Measurements from ENCODE around the gene ATP5MK.
"Not testable (repeated sequence)": the region's sequence is repeated elsewhere in the genome, so short reads cannot be mapped to it uniquely, and the experiment has no call there.

The ATP5MK gene

DNA sequence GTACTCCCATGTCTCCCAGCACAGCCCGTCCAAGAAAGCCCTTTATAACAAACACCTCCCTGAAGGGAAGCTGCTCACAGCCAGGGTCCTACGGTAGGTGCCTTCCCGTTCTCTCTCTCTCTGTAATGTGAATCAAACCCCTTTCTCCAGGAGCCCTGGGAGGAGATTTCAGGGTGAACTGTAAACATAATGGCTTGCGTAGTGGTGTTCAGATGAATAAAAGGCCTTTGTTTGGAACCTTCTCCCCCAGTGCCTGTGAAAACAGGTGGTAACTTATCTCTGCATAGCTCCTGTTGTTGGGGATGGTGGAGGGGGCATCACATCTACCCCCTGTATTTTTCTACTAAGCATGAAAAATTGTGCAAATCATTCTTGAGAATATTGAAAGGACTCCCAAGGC, 43.5 kb upstream of the ATP5MK start:
- Histone ChIP-seq H3K4me2 (no peak overlapping the region), H3K4me1 (peaks cover 11 to 47% (median 17%) of the 10 kb centered on the region in 10 experiments; a peak in 18 of 20 replicates), H3K9me3 (replicated peaks in 1 of 11) (no peaks in the 10 kb centered on the region), H3K36me3 (peaks cover 96 to 100% (median 98%) of the 10 kb centered on the region in 11 experiments), H3K9ac (peak overlapping the region in 2 of 11 experiments; percentile 24 to 37; a peak in 1 of 22 replicates), H4K20me1 (peaks cover 0 to 78% (median 43%) of the 10 kb centered on the region in 11 experiments; a peak in 17 of 22 replicates), H3K27me3 (no peaks in the 10 kb centered on the region), H3K27ac (no peak overlapping the region), H3K4me3 (no peak overlapping the region)
- TF ChIP-seq Cebpa-rat (IDR thresholded peaks at IDR 0.05) = no peak

DNA sequence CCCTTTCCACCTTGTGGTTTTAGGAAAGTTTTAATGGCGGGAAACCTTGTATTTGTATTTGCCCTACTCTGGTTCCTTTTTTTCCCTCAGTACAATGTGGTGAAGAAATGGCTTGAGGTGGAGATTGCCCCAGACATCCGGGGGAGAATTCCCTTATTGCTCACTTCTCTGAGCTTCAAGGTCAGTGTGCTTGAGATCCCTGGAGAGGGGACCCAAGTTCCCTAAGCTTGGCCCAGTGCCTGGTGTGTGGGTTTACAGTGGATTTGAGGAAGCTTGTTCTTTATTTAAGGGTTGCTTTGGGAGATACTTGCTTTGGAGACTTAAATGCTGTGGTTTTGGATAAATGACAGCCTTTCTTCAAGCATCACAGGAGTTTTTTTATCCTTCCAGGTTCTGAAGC, 37.6 kb upstream of the ATP5MK start:
- Histone ChIP-seq H3K4me2 (peak overlapping the region in 1 of 11 experiments; percentile 17; a peak in 1 of 22 replicates), H3K27me3 (no peaks in the 10 kb centered on the region), H3K9me3 (replicated peaks in 1 of 11) (no peaks in the 10 kb centered on the region), H3K9ac (no peak overlapping the region), H3K36me3 (peaks cover 75 to 100% (median 94%) of the 10 kb centered on the region in 11 experiments), H3K4me1 (peaks cover 25 to 49% (median 36%) of the 10 kb centered on the region in 10 experiments), H3K4me3 (no peak overlapping the region), H4K20me1 (peaks cover 0 to 55% (median 14%) of the 10 kb centered on the region in 11 experiments; a peak in 9 of 22 replicates), H3K27ac (no peak overlapping the region)
- no peak for TF ChIP-seq Cebpa-rat (IDR thresholded peaks at IDR 0.05)

DNA sequence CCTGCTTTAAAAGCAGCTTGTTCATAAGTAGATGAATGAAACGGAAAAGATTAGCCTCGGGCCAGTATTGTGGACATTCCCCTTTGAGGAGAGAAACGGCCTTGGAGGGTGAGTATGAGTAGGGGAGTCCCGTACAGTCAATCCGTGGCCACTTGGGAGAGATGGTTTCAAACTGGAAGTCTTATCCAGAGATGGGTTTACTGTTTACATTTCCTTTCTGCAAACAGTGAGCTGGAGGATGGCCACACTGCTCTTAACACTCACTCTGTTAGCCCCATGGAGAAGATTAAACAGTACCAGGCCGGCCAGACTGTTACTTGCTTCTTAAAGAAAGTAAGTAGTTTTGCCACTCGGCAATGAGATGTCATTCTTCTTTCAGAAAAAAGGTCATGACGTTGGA, 35.6 kb upstream of the ATP5MK start:
- H3K27ac ChIP-seq = no peak overlapping the region
- TF ChIP-seq Cebpa-rat (IDR thresholded peaks at IDR 0.05) = no peak
- peaks cover 70 to 100% (median 92%) of the 10 kb centered on the region in 11 experiments for H3K36me3 ChIP-seq

DNA sequence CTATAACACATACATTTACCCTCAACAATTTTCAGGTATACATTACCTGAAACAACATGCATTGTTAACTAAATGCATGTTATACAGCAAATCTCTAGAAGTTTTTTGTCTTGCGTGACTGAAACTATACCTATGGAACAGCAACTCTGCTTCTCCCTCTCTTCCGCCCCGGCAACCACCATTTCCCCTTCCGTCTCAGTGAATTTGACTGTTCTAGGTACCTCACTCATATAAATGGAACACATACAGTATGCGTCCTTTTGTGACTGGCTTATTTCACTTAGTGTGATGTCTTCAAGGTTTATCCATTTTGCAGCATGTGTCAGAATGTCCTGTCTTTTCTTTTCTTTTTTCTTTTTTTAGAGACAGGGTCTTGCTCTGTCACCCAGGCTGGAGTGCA, 33.4 kb upstream of the ATP5MK start:
- H3K27me3 ChIP-seq = no peaks in the 10 kb centered on the region
- peak overlapping the region in 5 of 11 experiments; percentile 5 to 54 (median 15); a peak in 4 of 22 replicates for H3K9ac ChIP-seq
- peak overlapping the region in 3 of 10 experiments; percentile 2 to 17 (median 10); a peak in 2 of 20 replicates for H3K4me3 ChIP-seq
- peaks cover 70 to 100% (median 94%) of the 10 kb centered on the region in 11 experiments for H3K36me3 ChIP-seq
- H3K4me1 ChIP-seq = peaks cover 34 to 43% (median 37%) of the 10 kb centered on the region in 10 experiments
- H3K9me3 ChIP-seq (replicated peaks in 1 of 11) = no peaks in the 10 kb centered on the region
- peak overlapping the region in 7 of 11 experiments; percentile 40 to 71 (median 60); a peak in 13 of 22 replicates for H3K27ac ChIP-seq
- TF ChIP-seq Cebpa-rat (IDR thresholded peaks at IDR 0.05) = no peak
- H4K20me1 ChIP-seq = peaks cover 0 to 56% (median 8%) of the 10 kb centered on the region in 11 experiments; a peak in 9 of 22 replicates
- H3K4me2 ChIP-seq = peak overlapping the region; percentile 26 to 84 (median 72); a peak in 21 of 22 replicates

More for the DNA sequence above, 35.6 kb upstream of the ATP5MK start:
- Histone ChIP-seq H3K4me2 (no peak overlapping the region), H3K9me3 (replicated peaks in 1 of 11) (no peaks in the 10 kb centered on the region), H3K27me3 (no peaks in the 10 kb centered on the region), H4K20me1 (peaks cover 0 to 53% (median 8%) of the 10 kb centered on the region in 11 experiments; a peak in 8 of 22 replicates), H3K9ac (no peak overlapping the region), H3K4me1 (peaks cover 35 to 62% (median 49%) of the 10 kb centered on the region in 10 experiments), H3K4me3 (no peak overlapping the region)

DNA sequence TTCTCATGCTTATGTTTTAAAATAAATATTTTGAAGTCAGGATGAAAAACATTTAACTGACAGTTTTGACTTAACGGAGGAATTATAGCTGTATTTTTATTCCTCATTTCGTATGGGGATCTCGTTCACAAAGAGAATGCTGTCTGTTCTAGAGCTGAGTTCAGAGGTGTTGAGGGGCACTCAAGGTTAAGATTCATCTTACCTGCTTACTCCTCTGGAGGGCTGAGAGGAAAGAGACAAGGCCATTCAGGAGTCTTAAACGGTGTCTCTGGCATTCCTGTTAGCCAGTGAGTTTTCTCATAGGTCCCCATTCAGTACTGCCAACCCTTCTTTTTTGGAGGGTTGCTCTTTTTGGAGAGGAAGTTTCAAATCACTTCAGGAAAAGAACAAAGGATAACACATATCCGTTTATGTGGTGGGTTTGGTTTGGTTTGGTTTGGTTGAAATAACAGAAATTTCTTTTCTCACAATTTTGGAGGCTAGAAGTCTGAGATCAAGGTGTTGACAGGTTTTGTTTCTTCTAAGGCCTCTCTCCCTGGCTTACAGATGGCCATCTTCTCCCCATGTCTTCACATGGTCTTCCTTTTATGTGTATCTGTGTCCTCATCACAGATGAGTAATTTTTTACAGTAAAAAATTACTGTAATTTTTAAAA, 32.8 kb upstream of the ATP5MK start:
- Histone ChIP-seq H3K27me3 (no peaks in the 10 kb centered on the region), H3K4me1 (peaks cover 29 to 38% (median 37%) of the 10 kb centered on the region in 10 experiments), H3K4me2 (peak overlapping the region; percentile 26 to 84 (median 72)), H3K9me3 (replicated peaks in 1 of 11) (no peaks in the 10 kb centered on the region), H3K27ac (peak overlapping the region in 9 of 11 experiments; percentile 6 to 71 (median 59); a peak in 16 of 22 replicates), H3K4me3 (peak overlapping the region in 3 of 10 experiments; percentile 2 to 17 (median 10); a peak in 3 of 20 replicates), H4K20me1 (peaks cover 0 to 56% (median 10%) of the 10 kb centered on the region in 11 experiments; a peak in 9 of 22 replicates), H3K36me3 (peaks cover 70 to 100% (median 94%) of the 10 kb centered on the region in 11 experiments), H3K9ac (peak overlapping the region in 6 of 11 experiments; percentile 5 to 54 (median 13); a peak in 10 of 22 replicates)
- TF ChIP-seq Cebpa-rat (IDR thresholded peaks at IDR 0.05) = no peak

DNA sequence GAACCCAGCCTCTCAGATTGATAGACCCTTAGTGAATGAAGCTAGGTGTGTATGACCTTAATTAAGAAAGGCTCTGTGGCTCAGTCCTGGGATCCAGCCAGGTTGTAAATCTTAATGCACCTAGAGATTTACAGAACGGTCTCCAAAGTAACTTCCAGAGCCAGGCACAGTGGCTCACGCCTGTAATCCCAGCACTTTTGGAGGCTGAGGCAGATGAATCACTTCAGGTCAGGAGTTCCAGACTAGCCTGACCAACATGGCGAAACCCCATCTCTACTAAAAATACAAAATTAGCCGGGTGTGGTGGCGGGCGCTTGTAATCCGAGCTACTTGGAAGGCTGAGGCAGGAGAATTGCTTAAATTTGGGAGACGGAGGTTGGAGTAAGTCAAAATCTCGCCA, 31.6 kb upstream of the ATP5MK start:
- H3K27me3 ChIP-seq = no peaks in the 10 kb centered on the region
- H3K9me3 ChIP-seq (replicated peaks in 1 of 11) = no peaks in the 10 kb centered on the region
- peaks cover 23 to 38% (median 30%) of the 10 kb centered on the region in 10 experiments for H3K4me1 ChIP-seq
- peaks cover 0 to 58% (median 10%) of the 10 kb centered on the region in 11 experiments; a peak in 10 of 22 replicates for H4K20me1 ChIP-seq
- peak overlapping the region in 6 of 11 experiments; percentile 32 to 82 (median 66); a peak in 8 of 22 replicates for H3K4me2 ChIP-seq
- no peak for TF ChIP-seq Cebpa-rat (IDR thresholded peaks at IDR 0.05)
- H3K9ac ChIP-seq = no peak overlapping the region
- no peak overlapping the region for H3K4me3 ChIP-seq
- H3K27ac ChIP-seq = no peak overlapping the region; a peak in 1 of 22 replicates
- peaks cover 70 to 100% (median 94%) of the 10 kb centered on the region in 11 experiments for H3K36me3 ChIP-seq

DNA sequence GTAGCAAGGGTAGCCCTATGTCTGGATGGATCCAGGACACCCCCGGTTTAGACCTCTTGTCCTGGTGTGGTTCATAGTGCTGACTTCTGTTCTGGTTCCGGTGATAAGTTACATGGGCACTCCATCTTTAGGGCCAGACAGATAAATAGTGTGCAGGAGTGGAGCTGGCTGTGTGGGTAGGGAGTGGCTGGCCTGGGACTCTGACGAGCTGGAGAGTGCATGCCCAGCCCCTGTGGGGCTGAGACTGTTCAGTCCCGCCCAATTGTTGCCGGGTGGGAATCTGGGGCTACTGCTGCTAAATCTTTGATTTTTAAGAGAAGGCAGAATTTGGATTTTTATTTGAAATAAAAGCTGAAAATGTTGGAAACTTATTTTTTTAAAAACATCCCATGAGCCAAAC, 27.5 kb upstream of the ATP5MK start:
- H4K20me1 ChIP-seq = peaks cover 0 to 83% (median 30%) of the 10 kb centered on the region in 11 experiments; a peak in 13 of 22 replicates
- no peak for TF ChIP-seq Cebpa-rat (IDR thresholded peaks at IDR 0.05)

DNA sequence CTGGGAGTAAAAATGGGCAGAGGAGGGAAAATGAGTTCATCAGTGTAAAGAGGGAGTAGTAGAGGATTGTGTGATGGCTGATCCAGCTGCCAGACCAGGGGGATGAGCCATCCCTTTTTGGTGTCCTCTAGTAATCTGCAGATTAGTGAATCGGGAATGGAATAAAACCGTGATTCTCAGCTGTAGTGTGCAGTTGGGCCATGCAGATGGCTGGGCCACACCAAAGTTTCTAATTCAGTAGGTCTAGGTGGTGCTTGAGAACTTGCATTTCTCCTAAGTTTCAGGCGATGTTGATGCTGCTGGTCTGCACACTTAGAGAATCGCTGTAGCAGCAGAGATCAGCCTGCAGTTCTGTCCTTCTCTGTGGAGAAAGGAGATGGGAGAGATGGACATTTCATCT, 22.8 kb upstream of the ATP5MK start:
- no peak for TF ChIP-seq Cebpa-rat (IDR thresholded peaks at IDR 0.05)
- no peaks in the 10 kb centered on the region for H3K9me3 ChIP-seq (replicated peaks in 1 of 11)
- H3K4me3 ChIP-seq = no peak overlapping the region
- peak overlapping the region in 1 of 11 experiments; percentile 10; a peak in 1 of 22 replicates for H3K9ac ChIP-seq
- H3K36me3 ChIP-seq = peaks cover 95 to 100% (median 98%) of the 10 kb centered on the region in 11 experiments
- H3K27me3 ChIP-seq = no peaks in the 10 kb centered on the region
- H4K20me1 ChIP-seq = peaks cover 0 to 90% (median 65%) of the 10 kb centered on the region in 11 experiments; a peak in 18 of 22 replicates
- H3K4me2 ChIP-seq = no peak overlapping the region
- no peak overlapping the region for H3K27ac ChIP-seq
- no peaks in the 10 kb centered on the region for H3K4me1 ChIP-seq

More for the DNA sequence above, 27.5 kb upstream of the ATP5MK start:
- Histone ChIP-seq H3K9me3 (replicated peaks in 1 of 11) (no peaks in the 10 kb centered on the region), H3K27ac (no peak overlapping the region), H3K36me3 (peaks cover 87 to 100% (median 99%) of the 10 kb centered on the region in 11 experiments), H3K4me1 (peaks cover 7 to 16% (median 12%) of the 10 kb centered on the region in 10 experiments), H3K4me3 (no peak overlapping the region), H3K27me3 (no peaks in the 10 kb centered on the region), H3K4me2 (no peak overlapping the region), H3K9ac (no peak overlapping the region)

DNA sequence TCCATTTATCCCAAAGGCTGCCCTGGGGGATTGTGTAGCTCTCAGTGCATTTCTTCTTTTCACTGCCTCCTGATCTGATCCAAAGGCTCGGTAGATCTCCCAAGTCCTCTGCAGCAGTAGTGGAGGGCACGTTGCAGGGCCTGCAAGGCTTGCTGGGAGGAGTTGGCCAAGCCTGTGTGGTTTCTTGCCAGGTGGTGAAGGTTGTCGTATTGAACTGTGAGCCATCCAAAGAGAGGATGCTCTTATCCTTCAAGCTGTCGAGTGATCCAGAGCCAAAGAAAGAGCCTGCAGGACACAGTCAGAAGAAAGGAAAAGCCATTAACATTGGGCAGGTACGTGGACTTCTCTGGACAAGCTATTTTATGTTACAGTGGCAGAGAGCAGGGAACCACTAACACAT, 21.3 kb upstream of the ATP5MK start:
- Histone ChIP-seq H3K4me1 (no peaks in the 10 kb centered on the region), H3K9me3 (replicated peaks in 1 of 11) (no peaks in the 10 kb centered on the region), H3K36me3 (peaks cover 95 to 100% (median 98%) of the 10 kb centered on the region in 11 experiments), H3K4me2 (no peak overlapping the region), H4K20me1 (peaks cover 0 to 85% (median 60%) of the 10 kb centered on the region in 11 experiments; a peak in 18 of 22 replicates), H3K4me3 (no peak overlapping the region), H3K27me3 (no peaks in the 10 kb centered on the region), H3K27ac (no peak overlapping the region), H3K9ac (0 out of 22 replicates have a peak overlapping the region, but pooled peaks of 1 of the 11 experiments have one; percentile 7)
- no peak for TF ChIP-seq Cebpa-rat (IDR thresholded peaks at IDR 0.05)

DNA sequence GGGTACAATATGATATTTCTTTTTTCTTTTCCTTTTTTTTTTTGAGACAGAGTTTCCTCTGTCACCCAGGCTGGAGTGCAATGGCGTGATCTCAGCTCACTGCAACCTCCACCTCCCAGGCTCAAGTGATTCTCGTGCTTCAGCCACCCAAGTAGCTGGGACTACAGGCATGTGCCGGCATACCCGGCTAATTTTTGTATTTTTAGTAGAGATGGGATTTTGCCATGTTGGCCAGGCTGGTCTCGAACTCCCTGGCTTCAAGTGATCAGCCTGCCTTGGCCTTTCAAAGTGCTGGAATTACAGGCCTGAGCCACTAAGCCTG, 20.8 kb upstream of the ATP5MK start:
- H3K27ac ChIP-seq; H3K4me3 ChIP-seq; H3K4me2 ChIP-seq; H3K9me3 ChIP-seq (replicated peaks in 1 of 11); H3K9ac ChIP-seq; H3K27me3 ChIP-seq; H3K4me1 ChIP-seq: not testable (repeated sequence)
- peaks cover 0 to 86% (median 58%) of the 10 kb centered on the region in 11 experiments; a peak in 18 of 22 replicates for H4K20me1 ChIP-seq
- peaks cover 95 to 100% (median 98%) of the 10 kb centered on the region in 11 experiments for H3K36me3 ChIP-seq
